ENCODE results near the gene AGBL2.
"Not testable (repeated sequence)": the region's sequence is repeated elsewhere in the genome, so short reads cannot be mapped to it uniquely, and the experiment has no call there.

AGBL2 gene

DNA sequence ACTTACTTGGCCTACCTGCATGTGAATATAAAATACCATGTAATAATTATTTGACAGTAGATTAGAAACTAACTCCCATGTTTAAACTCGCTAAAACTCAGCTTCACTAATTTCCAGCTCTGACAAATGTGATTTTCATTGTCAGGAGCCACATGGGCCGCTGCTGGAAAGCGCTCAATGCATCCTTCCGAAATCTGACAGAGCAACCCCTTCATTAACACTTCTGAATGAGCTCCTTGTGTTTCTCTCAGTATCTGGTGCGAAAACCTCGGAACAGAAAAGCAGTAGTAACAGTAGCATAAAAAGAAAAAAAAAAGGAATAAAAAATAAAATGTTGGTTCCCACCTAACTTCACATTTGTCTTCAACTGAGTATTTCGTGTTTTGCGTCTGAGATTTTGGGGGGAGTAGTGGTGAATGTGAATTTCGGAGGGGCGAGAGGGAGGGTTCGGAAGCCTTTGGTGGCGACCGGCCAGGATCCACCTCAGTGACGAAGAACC is 73.5 kb downstream of the AGBL2 start:
- H3K36me3 ChIP-seq (replicated peaks; ENCODE audit: insufficient read depth, low read length), result no peaks in the 10 kb centered on the region; the same call in 1 of the 2 replicates
- H3K9me2 ChIP-seq (replicated peaks; ENCODE audit: insufficient read depth, low read length), result no peaks in the 10 kb centered on the region
- TF ChIP-seq EZH2 (optimal IDR thresholded peaks at IDR 0.05; ENCODE audit: low read depth, low read length), result no peak
- TF ChIP-seq, protein P1, sequence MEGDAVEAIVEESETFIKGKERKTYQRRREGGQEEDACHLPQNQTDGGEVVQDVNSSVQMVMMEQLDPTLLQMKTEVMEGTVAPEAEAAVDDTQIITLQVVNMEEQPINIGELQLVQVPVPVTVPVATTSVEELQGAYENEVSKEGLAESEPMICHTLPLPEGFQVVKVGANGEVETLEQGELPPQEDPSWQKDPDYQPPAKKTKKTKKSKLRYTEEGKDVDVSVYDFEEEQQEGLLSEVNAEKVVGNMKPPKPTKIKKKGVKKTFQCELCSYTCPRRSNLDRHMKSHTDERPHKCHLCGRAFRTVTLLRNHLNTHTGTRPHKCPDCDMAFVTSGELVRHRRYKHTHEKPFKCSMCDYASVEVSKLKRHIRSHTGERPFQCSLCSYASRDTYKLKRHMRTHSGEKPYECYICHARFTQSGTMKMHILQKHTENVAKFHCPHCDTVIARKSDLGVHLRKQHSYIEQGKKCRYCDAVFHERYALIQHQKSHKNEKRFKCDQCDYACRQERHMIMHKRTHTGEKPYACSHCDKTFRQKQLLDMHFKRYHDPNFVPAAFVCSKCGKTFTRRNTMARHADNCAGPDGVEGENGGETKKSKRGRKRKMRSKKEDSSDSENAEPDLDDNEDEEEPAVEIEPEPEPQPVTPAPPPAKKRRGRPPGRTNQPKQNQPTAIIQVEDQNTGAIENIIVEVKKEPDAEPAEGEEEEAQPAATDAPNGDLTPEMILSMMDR (IDR thresholded peaks at IDR 0.05; ENCODE audit: low read length), result no peak
- no peak for TF ChIP-seq EZH2phosphoT487 (IDR thresholded peaks at IDR 0.05; ENCODE audit: low read length)
- peak overlapping the region; percentile 72 for H3K27ac ChIP-seq (ENCODE audit: low read length)
- peak overlapping the region; percentile 86 for H3K9ac ChIP-seq (ENCODE audit: low read length)
- H3K9me3 ChIP-seq (replicated peaks; ENCODE audit: insufficient read depth, low read length), result no peaks in the 10 kb centered on the region
- peak overlapping the region; percentile 73 for H3K4me2 ChIP-seq (ENCODE audit: low read depth, low read length)
- H3K79me2 ChIP-seq (ENCODE audit: low read length), result peaks cover 38% of the 10 kb centered on the region
- peaks cover 8% of the 10 kb centered on the region for H3F3A ChIP-seq (ENCODE audit: insufficient read depth, low read length)
- H3K4me1 ChIP-seq (ENCODE audit: low read length), result peaks cover 5% of the 10 kb centered on the region; the same call in 1 of the 2 replicates
- no peaks in the 10 kb centered on the region for H3K27me3 ChIP-seq (replicated peaks; ENCODE audit: insufficient read depth, low read length)
- no peaks in the 10 kb centered on the region for H4K20me1 ChIP-seq (ENCODE audit: insufficient read depth, low read length)
- H3K4me3 ChIP-seq (ENCODE audit: low read length), result peak overlapping the region; percentile 89
- peak overlapping the region; percentile 81 for H2AFZ ChIP-seq (ENCODE audit: low read length)
- peak; percentile 15 for DNase-seq

DNA sequence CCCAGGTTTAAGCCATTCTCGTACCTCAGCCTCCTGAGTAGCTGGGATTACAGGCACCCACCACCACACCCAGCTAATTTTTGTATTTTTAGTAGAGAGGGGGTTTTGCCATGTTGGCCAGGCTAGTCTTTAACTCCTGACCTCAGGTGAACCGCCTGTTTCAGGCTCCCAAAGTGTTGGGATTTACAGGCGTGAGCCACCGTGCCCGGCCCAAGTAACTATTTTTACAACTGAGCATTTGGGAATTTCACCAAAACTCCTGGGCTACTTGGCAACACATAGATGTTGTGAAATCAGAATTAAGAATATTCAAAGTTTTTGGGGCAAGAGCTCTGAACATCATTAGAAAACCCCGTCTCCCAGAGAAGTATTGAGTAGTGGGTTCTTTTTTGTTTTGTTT is 74.7 kb downstream of the AGBL2 start:
- H3K79me2 ChIP-seq (ENCODE audit: low read length), result peaks cover 38% of the 10 kb centered on the region
- not testable (repeated sequence) for H3K4me3 ChIP-seq (ENCODE audit: low read length); H3K9ac ChIP-seq (ENCODE audit: low read length); H3K4me2 ChIP-seq (ENCODE audit: low read depth, low read length); H3K27ac ChIP-seq (ENCODE audit: low read length); H4K20me1 ChIP-seq (ENCODE audit: insufficient read depth, low read length); H3K27me3 ChIP-seq (replicated peaks; ENCODE audit: insufficient read depth, low read length); H3K9me3 ChIP-seq (replicated peaks; ENCODE audit: insufficient read depth, low read length); H3K4me1 ChIP-seq (ENCODE audit: low read length); H2AFZ ChIP-seq (ENCODE audit: low read length); H3K9me2 ChIP-seq (replicated peaks; ENCODE audit: insufficient read depth, low read length); H3F3A ChIP-seq (ENCODE audit: insufficient read depth, low read length); DNase-seq; H3K36me3 ChIP-seq (replicated peaks; ENCODE audit: insufficient read depth, low read length)

DNA sequence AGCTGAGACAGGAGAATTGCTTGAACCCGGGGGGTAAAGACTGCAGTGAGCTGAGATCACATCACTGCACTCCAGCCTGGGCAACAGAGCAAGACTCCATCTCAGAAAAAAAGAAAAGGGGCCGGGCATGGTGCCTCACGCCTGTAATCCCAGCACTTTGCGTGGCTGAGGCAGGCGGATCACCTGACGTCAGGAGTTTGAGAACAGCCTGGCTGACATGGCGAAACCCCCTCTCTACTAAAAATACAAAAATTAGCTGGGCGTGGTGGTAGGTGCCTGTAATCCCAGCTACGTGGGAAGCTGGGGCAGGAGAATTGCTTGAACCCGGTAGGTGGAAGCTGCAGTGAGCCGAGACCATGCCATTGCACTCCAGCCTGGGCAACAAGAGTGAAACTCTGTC is 78.8 kb downstream of the AGBL2 start:
- H3K27ac ChIP-seq (ENCODE audit: low read length); DNase-seq; H3K9ac ChIP-seq (ENCODE audit: low read length); H4K20me1 ChIP-seq (ENCODE audit: insufficient read depth, low read length); H3K9me3 ChIP-seq (replicated peaks; ENCODE audit: insufficient read depth, low read length); H3K27me3 ChIP-seq (replicated peaks; ENCODE audit: insufficient read depth, low read length); H3K9me2 ChIP-seq (replicated peaks; ENCODE audit: insufficient read depth, low read length); H3K4me2 ChIP-seq (ENCODE audit: low read depth, low read length); H3K36me3 ChIP-seq (replicated peaks; ENCODE audit: insufficient read depth, low read length); H3K4me1 ChIP-seq (ENCODE audit: low read length); H3K4me3 ChIP-seq (ENCODE audit: low read length); H3F3A ChIP-seq (ENCODE audit: insufficient read depth, low read length); H2AFZ ChIP-seq (ENCODE audit: low read length): not testable (repeated sequence)
- H3K79me2 ChIP-seq (ENCODE audit: low read length), result peaks cover 28% of the 10 kb centered on the region

DNA sequence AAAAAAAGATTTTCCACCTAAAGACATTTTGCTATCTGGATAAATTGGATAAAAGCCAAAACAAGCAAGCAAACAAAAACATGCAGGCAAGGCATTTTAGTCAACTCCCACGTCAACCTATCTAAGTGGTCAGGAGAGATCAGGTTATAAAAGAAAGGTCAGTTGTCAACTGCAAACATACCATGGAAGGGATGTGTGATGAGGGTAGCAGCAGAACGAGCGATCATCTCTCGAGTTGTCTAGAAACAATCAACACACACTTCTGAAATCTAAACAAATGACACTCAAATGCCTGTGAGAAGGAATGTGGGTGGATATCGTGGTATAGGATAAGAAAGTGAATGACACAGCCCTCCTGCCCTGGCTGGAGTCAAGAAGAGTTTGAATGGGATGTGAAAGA is 83.7 kb downstream of the AGBL2 start:
- Histone ChIP-seq H3K36me3 (replicated peaks; ENCODE audit: insufficient read depth, low read length) (peaks cover 13% of the 10 kb centered on the region; the same call in 1 of the 2 replicates), H3K4me3 (ENCODE audit: low read length) (no peak overlapping the region), H3K4me2 (ENCODE audit: low read depth, low read length) (no peak overlapping the region), H3K9me3 (replicated peaks; ENCODE audit: insufficient read depth, low read length) (no peaks in the 10 kb centered on the region), H4K20me1 (ENCODE audit: insufficient read depth, low read length) (no peaks in the 10 kb centered on the region), H3K9ac (ENCODE audit: low read length) (no peak overlapping the region), H3K79me2 (ENCODE audit: low read length) (no peaks in the 10 kb centered on the region), H3K27ac (ENCODE audit: low read length) (no peak overlapping the region), H3K4me1 (ENCODE audit: low read length) (no peaks in the 10 kb centered on the region), H3F3A (ENCODE audit: insufficient read depth, low read length) (peaks cover 2% of the 10 kb centered on the region; the same call in 1 of the 2 replicates), H3K27me3 (replicated peaks; ENCODE audit: insufficient read depth, low read length) (no peaks in the 10 kb centered on the region), H2AFZ (ENCODE audit: low read length) (no peak overlapping the region), H3K9me2 (replicated peaks; ENCODE audit: insufficient read depth, low read length) (no peaks in the 10 kb centered on the region)
- TF ChIP-seq EZH2phosphoT487 (IDR thresholded peaks at IDR 0.05; ENCODE audit: low read length) (no peak), EZH2 (optimal IDR thresholded peaks at IDR 0.05; ENCODE audit: low read depth, low read length) (no peak)
- TF ChIP-seq, protein P1 (IDR thresholded peaks at IDR 0.05; ENCODE audit: low read length), result no peak
- no peak for DNase-seq
